ENCODE results near the gene TRPV6. TPM values are rescaled to one million over a fixed set of nuclear protein-coding genes. Genes with fewer than 3 reads are reported as not detected.

Gene TRPV6
- total RNA-seq (2014; rRNA removed; shearing (Covaris generic)), result not detected in 2 replicates
- not detected in 2 replicates for polyA plus RNA-seq (2014; cell fraction: nucleus; rRNA removed)

DNA sequence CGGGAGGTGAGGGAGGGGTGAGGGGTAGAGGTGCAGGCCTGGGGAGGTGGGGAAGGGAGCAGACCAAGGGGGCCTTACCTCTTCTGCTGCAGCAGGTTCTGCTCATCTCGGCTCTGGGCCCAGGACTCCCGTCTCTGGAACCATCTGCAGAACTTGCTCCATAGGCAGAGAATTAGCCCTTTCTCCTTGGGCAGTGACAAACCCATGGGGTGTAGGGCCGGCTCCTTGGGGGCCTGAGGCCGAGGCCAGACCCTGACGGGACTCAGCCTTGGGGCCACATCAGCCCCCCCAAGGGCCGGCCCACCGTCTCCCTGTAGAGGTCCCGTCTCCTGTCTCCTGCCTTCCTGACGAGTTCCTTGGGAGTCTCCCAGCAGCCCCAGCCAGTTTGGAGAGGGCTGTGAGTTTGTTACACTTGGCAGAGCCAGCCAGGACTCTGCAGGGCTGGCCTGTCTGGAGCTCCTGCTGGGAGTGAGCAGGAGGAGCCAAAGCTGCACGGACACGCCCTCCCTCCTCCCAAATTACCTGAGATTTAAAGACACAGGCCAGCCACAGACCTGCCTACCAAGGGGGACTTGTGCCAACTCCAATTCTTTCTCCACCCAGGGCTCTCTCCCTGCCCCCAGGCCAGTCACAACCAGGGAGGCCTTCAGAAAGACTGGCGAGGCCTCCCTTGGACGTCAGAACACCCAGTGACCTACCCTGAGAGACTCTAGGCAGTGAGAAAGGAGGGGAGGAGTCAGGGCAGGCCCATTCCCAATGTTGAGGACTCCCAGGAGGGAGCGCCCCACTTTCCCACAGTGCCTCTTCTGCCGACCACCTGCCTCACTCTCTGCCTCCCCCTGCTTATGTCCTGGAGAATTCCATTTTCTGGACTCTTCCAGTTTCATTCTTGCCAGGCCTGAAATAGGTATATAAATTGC, at the start of gene TRPV6:
TSS of gene TRPV6 (minus strand) at position 435 of the 920 bp plus-strand sequence.
- DNase-seq (ENCODE audit: extremely low read depth, low read depth), result no peak

DNA sequence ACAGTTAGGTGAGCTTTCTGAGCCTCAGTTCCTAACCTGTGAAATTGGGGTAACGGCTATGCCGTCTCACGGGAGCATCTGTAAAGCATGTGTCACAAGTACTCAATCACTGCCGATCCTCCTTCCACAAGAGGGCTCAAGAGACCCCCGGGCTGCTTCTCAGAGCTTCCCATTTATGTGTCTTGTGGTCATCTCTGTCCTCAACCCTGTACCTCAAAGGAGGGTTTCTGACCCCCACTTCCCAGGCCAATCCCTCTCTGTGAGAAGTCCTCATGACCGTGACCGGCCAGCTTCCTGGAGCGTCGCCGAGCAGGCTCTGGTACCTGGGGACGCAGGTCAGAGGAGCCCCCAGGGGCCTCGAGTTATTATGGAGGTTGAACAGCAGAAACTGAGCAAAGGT, 48.5 kb upstream of the TRPV6 start:
- DNase-seq (ENCODE audit: extremely low read depth, low read depth), result no peak

DNA sequence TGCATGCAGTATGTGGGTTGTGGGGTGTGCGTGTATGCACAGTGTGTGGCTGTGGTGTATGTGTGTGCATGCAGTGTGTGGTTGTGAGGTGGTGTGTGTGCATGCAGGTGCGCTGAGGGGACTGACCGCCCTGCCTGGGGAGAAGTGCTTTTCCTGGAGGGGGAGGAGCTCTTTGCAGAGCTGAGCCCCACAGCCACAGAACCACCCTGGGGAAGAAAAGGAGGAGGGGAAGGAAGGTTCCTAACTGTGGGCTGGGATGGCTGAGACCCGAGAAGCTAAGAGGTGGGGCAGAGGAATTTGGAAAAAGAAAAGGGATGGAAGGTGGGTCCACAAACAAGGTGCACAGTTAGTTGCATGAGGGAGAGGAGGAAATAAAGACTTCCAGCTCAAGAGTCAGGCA, 48.1 kb upstream of the TRPV6 start, which contains the start of gene TRPV5:
TSS of gene TRPV5 (minus strand) at position 123 of the 400 bp plus-strand sequence. CDS start 287 bp downstream, outside the sequence.
- DNase-seq (ENCODE audit: extremely low read depth, low read depth), result no peak

DNA sequence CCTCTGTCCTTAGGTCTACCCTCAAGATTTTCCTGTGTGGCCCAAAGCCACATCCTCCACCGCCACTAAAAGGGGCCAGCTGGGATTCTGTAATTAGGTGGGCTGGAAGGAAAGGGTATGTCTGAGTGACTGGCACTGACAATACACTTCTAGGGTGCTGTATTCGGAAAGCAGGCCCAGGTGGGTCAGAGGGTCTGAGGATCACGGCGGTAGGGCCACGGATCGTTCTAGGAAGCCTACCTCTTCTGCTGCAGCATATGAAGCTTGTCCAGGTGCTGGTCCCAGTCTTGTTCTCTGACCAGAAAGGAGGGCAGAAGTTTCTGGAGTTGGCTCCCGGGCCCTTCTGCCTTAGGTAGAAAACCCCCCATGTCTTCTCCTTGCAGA, 47.5 kb upstream of the TRPV6 start:
- DNase-seq (ENCODE audit: extremely low read depth, low read depth), result no peak

GRCh38 chr7:142932386-142933091, 47.0 kb upstream of the TRPV6 start:
- DNase-seq (ENCODE audit: extremely low read depth, low read depth), result no peak

DNA sequence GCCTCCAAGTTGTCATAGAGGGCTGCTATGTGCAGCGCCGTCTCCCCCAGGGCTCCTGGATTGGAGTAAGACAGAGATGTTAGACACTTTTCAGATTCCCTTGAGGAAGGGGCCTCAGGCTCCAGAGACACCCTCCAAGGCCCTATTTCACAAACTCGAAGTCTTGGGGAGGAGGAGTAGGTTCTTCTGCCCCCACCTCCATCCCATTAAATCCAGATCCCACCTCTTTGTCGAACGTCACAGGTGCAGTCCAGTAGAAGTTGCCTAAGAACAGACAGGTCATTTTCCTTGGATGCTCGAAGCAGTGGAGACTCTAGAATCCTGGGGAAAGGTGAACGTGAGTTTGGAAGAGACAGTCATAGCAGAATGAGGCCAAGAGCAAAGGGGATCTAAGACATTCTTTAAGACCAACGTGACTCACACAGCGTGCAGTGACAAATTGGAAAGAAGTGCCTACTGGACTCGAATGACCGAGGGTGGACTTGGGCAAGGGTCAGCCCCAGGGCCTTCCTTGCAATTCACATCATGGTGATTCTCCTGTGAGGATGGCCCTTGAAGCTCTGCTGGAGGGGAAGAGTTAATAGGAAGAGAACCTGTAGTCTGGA, 44.7 kb upstream of the TRPV6 start:
- no peak for DNase-seq (ENCODE audit: extremely low read depth, low read depth)

DNA sequence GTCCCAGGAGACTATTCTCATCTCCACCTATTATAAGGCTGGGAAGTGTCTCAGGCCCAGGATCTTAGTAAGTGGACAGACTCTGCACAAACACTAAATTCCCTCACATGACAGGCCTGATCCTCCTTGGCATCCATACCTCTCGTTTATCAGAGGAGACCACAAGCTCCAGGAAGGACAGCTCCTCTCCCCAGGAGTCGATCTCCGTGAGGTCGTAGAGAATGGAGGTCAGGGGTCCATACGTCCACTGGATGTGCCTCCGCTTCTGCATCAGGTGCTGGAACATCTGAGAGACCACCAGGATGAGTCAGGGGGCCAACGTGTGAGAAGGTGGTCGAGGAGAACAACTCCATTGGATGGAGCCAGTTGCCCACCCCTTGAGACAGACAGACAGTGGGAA, 42.4 kb upstream of the TRPV6 start:
- DNase-seq (ENCODE audit: extremely low read depth, low read depth), result no peak

DNA sequence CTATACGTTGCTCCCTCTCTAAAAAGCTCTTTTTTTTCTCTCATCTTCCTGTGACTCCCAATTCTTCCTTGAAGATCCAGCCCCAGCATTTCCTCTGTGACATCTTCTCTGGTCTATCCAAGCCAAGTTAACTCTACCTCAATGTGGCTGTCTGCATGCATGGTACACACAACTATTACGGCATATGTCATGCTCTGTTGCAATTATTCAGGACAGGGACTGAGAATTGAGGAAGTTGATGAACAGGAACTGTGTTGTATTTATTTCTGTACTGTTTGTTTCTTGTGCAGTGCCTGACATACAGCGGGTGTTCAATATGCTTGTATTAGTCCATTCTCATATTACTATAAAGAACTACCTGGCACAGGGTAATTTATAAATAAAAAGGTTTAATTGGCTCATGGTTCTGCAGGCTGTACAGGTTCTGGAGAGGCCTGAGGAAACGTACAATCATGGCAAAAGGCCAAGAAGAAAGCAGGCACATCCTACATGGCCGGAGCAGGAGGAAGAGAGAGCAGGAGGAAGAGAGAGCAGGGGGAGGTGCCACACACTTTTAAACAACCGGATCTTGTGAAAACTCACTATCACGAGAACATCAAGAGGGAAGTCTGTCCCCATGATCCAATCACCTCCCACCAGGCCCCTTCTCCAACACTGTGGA, 41.7 kb upstream of the TRPV6 start:
- DNase-seq (ENCODE audit: extremely low read depth, low read depth), result no peak

DNA sequence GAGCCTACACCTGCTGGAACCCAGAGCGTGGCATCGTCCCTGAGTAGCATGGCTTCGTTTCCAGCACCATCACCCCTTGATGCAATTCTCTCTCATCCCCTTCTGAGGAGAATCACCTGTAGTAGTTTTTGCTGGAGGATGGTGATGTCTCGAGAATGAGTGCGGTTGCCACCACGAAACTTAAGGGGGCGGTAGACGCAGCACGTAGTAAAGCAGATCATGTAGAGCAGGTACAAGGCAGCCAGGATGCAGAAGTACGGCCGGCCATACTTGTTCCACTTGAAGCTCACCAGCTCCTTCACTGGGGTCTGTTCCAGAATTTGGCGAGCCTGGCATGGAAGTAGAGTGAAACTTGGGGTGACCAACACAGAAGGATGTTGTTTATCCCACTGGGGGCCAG, 39.9 kb upstream of the TRPV6 start:
- no peak for DNase-seq (ENCODE audit: extremely low read depth, low read depth)

- DNase-seq (ENCODE audit: extremely low read depth, low read depth), result no peak
These were observed 37.8 kb upstream of the TRPV6 start for GRCh38 chr7:142923391-142923790.

DNA sequence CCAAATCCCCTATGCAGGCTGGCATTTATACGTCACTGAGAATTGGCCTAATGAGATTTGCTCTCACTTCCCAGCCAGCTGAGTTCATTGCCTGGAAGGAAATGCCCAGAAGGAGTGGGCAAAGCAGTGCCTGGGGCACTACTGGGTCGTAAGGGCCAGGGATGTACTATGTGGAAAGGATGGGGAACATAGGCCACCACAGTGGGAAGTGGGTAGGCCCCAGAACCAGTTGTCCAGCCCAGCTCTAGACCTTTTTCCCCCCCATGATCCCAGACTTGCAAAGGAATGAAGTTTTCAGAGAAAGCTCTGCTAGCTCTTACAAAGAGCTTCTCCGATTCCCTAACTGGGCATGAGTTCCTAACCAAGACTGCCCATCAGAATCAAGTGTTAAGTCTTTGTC, 34.1 kb upstream of the TRPV6 start:
- DNase-seq (ENCODE audit: extremely low read depth, low read depth), result no peak

GRCh38 chr7:142918901-142919300, 33.4 kb upstream of the TRPV6 start:
- DNase-seq (ENCODE audit: extremely low read depth, low read depth), result no peak

DNA sequence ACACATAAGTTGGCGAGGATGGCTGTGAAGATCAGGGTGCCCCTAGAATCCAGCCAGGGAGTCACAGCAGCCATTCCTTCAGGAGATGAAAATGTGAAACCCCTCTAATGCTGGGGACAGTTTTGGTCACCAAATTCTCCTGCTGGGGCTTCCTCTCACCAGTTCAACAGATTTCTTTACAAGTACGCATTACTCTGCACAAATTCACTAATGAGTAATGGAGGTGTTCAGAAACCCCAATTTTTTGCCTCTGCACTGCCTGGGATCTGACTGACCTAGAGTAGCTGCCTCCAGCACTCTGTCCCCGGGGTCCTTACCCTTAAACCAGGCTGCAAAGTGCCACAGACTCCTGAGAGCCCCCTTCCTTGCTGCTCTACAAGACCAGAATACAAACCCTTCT, 31.9 kb upstream of the TRPV6 start:
- no peak for DNase-seq (ENCODE audit: extremely low read depth, low read depth)

DNA sequence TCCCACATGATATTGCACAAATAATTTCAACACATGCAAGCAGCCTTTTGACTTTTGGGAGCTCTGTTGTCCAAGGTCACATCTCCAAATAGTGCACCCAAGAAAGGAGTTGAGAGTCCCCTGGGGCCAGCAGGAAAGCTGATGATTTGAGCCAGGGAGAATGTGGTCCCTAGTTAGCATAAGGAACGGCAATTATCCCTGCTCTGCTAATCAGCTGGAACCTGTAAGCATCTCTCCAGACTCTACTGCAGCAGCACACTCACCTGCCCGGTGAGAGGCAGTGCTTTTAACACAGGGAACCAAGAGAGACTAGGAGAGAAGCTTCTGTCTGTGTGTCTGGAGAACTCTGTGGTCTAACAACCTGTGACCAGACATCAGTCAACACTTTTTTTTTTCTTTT, 31.0 kb upstream of the TRPV6 start:
- no peak for DNase-seq (ENCODE audit: extremely low read depth, low read depth)

DNA sequence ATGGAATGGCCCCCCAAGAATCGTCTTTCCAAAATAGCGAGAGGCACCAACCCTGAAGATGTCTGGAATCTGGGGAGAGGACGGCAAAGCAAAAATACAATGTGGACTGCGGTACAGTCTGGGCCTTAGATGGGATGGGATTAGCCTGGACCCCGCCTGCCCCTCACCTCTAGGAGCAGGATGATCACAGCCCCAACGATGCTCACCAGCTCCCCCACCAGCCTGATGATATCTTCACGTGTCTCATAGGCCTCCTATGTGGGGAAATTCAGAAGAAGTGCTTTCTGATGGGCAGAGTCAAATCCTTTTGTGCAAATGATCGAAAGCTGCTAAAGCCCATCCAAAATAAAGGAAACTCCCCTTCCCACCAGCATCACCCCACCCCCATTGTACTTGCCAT, 29.8 kb upstream of the TRPV6 start:
- DNase-seq (ENCODE audit: extremely low read depth, low read depth), result no peak

- DNase-seq (ENCODE audit: extremely low read depth, low read depth), result no peak
These were observed 28.6 kb upstream of the TRPV6 start for GRCh38 chr7:142914121-142914520.

- DNase-seq (ENCODE audit: extremely low read depth, low read depth), result no peak
These were observed 28.0 kb upstream of the TRPV6 start for GRCh38 chr7:142913566-142913965.

- DNase-seq (ENCODE audit: extremely low read depth, low read depth), result no peak
These were observed 27.5 kb upstream of the TRPV6 start for GRCh38 chr7:142913051-142913450.

DNA sequence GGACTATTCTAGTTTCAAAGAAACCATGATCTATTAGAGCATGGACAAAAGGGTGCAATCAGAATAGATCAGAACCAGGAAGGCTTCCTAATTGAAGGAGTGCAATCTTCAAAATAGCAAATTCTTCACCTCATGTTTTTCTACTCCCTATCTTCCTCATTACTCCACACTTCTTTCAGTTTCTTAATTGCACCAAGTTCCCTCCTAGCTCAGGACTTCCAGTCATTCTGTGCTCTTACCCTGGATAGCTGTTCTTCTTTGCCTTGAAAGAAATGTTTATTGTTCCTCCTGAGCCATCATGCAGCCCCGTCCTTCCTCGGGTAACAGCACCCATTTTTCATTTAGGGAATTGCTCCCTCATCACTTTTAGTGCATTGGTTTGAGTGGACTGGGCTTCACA, 24.9 kb upstream of the TRPV6 start:
- no peak for DNase-seq (ENCODE audit: extremely low read depth, low read depth)

DNA sequence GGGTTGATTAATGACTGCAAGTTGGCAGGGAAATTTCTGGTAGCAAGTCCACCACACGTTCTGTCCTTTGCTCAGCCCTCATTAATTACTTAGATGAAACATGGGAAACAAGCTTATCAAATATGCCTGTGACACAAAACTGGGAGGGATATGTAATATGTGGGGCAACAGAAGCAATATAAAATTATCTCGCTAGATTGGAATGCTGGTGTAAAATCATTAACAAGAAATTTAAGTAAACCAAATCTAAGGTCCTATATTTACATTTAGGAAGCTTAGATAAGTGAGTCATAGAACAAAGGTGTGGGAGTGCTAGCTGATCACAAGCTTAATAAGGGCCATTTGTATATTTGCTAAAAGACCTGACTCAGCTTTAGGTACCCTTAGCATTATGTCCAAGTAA, 24.5 kb upstream of the TRPV6 start:
- no peak for DNase-seq (ENCODE audit: extremely low read depth, low read depth)

All from NCI-H460 (cell line).